ENCODE results near the gene NDRG3. TPM values are rescaled to one million over a fixed set of nuclear protein-coding genes. Genes with fewer than 3 reads are reported as not detected.

Gene NDRG3
- total RNA-seq, 1 experiment from 2014 or later, result 55.6 TPM

DNA sequence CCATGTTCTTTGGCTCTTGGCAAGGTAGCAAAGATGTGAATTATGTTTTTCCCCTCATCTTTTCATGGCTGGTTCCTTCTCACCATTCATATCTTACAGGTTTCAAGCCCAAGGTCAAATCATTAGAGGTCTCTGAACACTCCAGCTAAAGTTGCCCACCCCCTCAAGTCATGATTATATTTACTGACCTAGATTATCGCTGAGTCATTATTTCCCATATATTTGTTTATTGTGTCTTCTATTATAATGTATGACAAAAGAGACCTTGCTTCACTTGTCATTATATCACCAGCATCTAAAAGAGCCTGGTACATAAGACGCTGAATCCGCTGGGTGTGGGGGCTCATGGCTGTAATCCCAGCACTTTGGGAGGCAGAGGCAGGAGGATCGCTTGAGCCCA, 15.2 kb upstream of the NDRG3 start:
- H3K27ac ChIP-seq, result peak overlapping the region; percentile 41; the same call in 1 of the 2 replicates
- DNase-seq, result no peak
- no peak for TF ChIP-seq CTCF (conservative IDR thresholded peaks at IDR 0.05)
- TF ChIP-seq EZH2 (IDR thresholded peaks at IDR 0.05; ENCODE audit: low read depth), result no peak
- H3K9me2 ChIP-seq (ENCODE audit: insufficient read depth), result no peaks in the 10 kb centered on the region
- intact Hi-C loops (cut with micrococcal nuclease; ENCODE audit: unreplicated experiment), result no loop called here
- ChIA-PET CTCF (no interaction called here), POLR2A (ENCODE audit: unreplicated experiment) (no interaction called here)
- no TSS peak for BruUV-seq (replicated peaks)
- H3K4me1 ChIP-seq (replicated peaks; ENCODE audit: insufficient read depth), result peaks cover 7% of the 10 kb centered on the region; the same call in 1 of the 2 replicates
- H3K27me3 ChIP-seq (ENCODE audit: insufficient read depth, low read depth), result no peaks in the 10 kb centered on the region
- peaks cover 15% of the 10 kb centered on the region for H3F3A ChIP-seq (ENCODE audit: insufficient read depth, low read depth)
- no peaks in the 10 kb centered on the region for H4K20me1 ChIP-seq (ENCODE audit: insufficient read depth)
- no peak overlapping the region for H2AFZ ChIP-seq
- no peak overlapping the region for H3K4me2 ChIP-seq
- no peak overlapping the region for H3K4me3 ChIP-seq
- no peaks in the 10 kb centered on the region for H3K9me3 ChIP-seq (ENCODE audit: insufficient read depth, low read depth)
- 0 out of 2 replicates have a peak, but pooled peaks cover 3% of the 10 kb centered on the region for H3K36me3 ChIP-seq (ENCODE audit: low read depth)
- no peaks in the 10 kb centered on the region for H3K79me2 ChIP-seq (ENCODE audit: low read depth)

- TF ChIP-seq EZH2 (IDR thresholded peaks at IDR 0.05; ENCODE audit: low read depth) (no peak), CTCF (conservative IDR thresholded peaks at IDR 0.05) (no peak)
- H3K4me2 ChIP-seq, result no peak overlapping the region
- H3K79me2 ChIP-seq (ENCODE audit: low read depth), result no peaks in the 10 kb centered on the region
- H3K4me3 ChIP-seq, result no peak overlapping the region
- intact Hi-C loops (cut with micrococcal nuclease; ENCODE audit: unreplicated experiment), result no loop called here
- H4K20me1 ChIP-seq (ENCODE audit: insufficient read depth), result no peaks in the 10 kb centered on the region
- H3K36me3 ChIP-seq (ENCODE audit: low read depth), result 0 out of 2 replicates have a peak, but pooled peaks cover 3% of the 10 kb centered on the region
- TSS peak; percentile 5 for BruUV-seq (replicated peaks)
- H2AFZ ChIP-seq, result no peak overlapping the region
- peaks cover 7% of the 10 kb centered on the region; the same call in 1 of the 2 replicates for H3K4me1 ChIP-seq (replicated peaks; ENCODE audit: insufficient read depth)
- H3F3A ChIP-seq (ENCODE audit: insufficient read depth, low read depth), result peaks cover 16% of the 10 kb centered on the region
- POLR2A ChIA-PET (ENCODE audit: unreplicated experiment), result no interaction called here
- CTCF ChIA-PET, result no interaction called here
- peak overlapping the region; percentile 41; the same call in 1 of the 2 replicates for H3K27ac ChIP-seq
- no peaks in the 10 kb centered on the region for H3K9me3 ChIP-seq (ENCODE audit: insufficient read depth, low read depth)
- no peaks in the 10 kb centered on the region for H3K27me3 ChIP-seq (ENCODE audit: insufficient read depth, low read depth)
- no peaks in the 10 kb centered on the region for H3K9me2 ChIP-seq (ENCODE audit: insufficient read depth)
- no peak for DNase-seq
These were observed 14.8 kb upstream of the NDRG3 start for GRCh38 chr20:36760647-36761046.

GRCh38 chr20:36758276-36758675, 12.4 kb upstream of the NDRG3 start:
- no peak for TF ChIP-seq CTCF (conservative IDR thresholded peaks at IDR 0.05)
- no peak for TF ChIP-seq EZH2 (IDR thresholded peaks at IDR 0.05; ENCODE audit: low read depth)
- Histone ChIP-seq H4K20me1 (ENCODE audit: insufficient read depth) (0 out of 2 replicates have a peak, but pooled peaks cover 3% of the 10 kb centered on the region), H3K4me1 (replicated peaks; ENCODE audit: insufficient read depth) (peaks cover 7% of the 10 kb centered on the region; the same call in 1 of the 2 replicates), H3K4me2 (no peak overlapping the region), H3K27me3 (ENCODE audit: insufficient read depth, low read depth) (no peaks in the 10 kb centered on the region), H3K36me3 (ENCODE audit: low read depth) (0 out of 2 replicates have a peak, but pooled peaks cover 3% of the 10 kb centered on the region), H2AFZ (no peak overlapping the region), H3K9me2 (ENCODE audit: insufficient read depth) (no peaks in the 10 kb centered on the region), H3F3A (ENCODE audit: insufficient read depth, low read depth) (peaks cover 26% of the 10 kb centered on the region), H3K4me3 (no peak overlapping the region), H3K9me3 (ENCODE audit: insufficient read depth, low read depth) (no peaks in the 10 kb centered on the region), H3K27ac (no peak overlapping the region), H3K79me2 (ENCODE audit: low read depth) (no peaks in the 10 kb centered on the region)
- ChIA-PET CTCF (no interaction called here), POLR2A (ENCODE audit: unreplicated experiment) (no interaction called here)
- intact Hi-C loops (cut with micrococcal nuclease; ENCODE audit: unreplicated experiment), result no loop called here
- BruUV-seq (replicated peaks), result no TSS peak
- no peak for DNase-seq

All from PC-9 (cell line).